Liver (tissue), 9 donors: ENCODE results near the gene BRICD5. TPM values are rescaled to one million over a fixed set of nuclear protein-coding genes. Genes with fewer than 3 reads are reported as not detected.
A peak's percentile ranks its signal among the peaks of the same experiment; 100 is the strongest.

Source experiments
- DNase-seq: peaks from one replicate; pipeline ENCODE4 v3.0.0-alpha.2; 2017; ENCODE audit warnings: low spot score
- H3K27ac ChIP-seq, 2 donors: one replicate each; pipeline ENCODE4 v1.7.0; 2013; ENCODE audit warnings: inconsistent platforms in 2 of 2, low read length in 2 of 2, control low read depth in 1 of 2, low read depth in 1 of 2, mild to moderate bottlenecking in 1 of 2
- H3K27me3 ChIP-seq, 4 donors: one replicate each; pipeline versions ENCODE4 v1.6.1 to v1.7.0; 2013; ENCODE audit warnings: low read length in 3 of 4, inconsistent platforms in 1 of 4, mild to moderate bottlenecking in 1 of 4, moderate library complexity in 1 of 4; ENCODE audit not compliant: control insufficient read depth in 4 of 4, insufficient read depth in 4 of 4
- H3K36me3 ChIP-seq, 4 donors: one replicate each; pipeline versions ENCODE4 v1.6.1 to v1.7.0; 2013; ENCODE audit warnings: low read length in 3 of 4, mild to moderate bottlenecking in 3 of 4, low read depth in 1 of 4, moderate library complexity in 1 of 4; ENCODE audit not compliant: control insufficient read depth in 4 of 4, insufficient read depth in 3 of 4
- H3K4me1 ChIP-seq, 4 donors: one replicate each; pipeline versions ENCODE4 v1.6.1 to v1.7.0; 2013; ENCODE audit warnings: low read length in 3 of 4, mild to moderate bottlenecking in 3 of 4, moderate library complexity in 1 of 4; ENCODE audit not compliant: control insufficient read depth in 4 of 4, insufficient read depth in 4 of 4
- H3K4me3 ChIP-seq, 3 donors: one replicate each; pipeline versions ENCODE4 v1.6.1 to v1.7.0; 2013; ENCODE audit warnings: low read length in 3 of 3, control low read depth in 1 of 3, low read depth in 1 of 3, mild to moderate bottlenecking in 1 of 3
- H3K9ac ChIP-seq, 2 donors: one replicate each; pipeline ENCODE4 v1.7.0; 2013; ENCODE audit warnings: low read length in 2 of 2, mild to moderate bottlenecking in 2 of 2, moderate library complexity in 2 of 2, control low read depth in 1 of 2, low read depth in 1 of 2
- H3K9me3 ChIP-seq, 4 donors: one replicate each; pipeline versions ENCODE4 v1.6.1 to v1.7.0; 2013; ENCODE audit warnings: low read length in 3 of 4; ENCODE audit not compliant: control insufficient read depth in 4 of 4
- EGR1 ChIP-seq, 2 donors: IDR thresholded peaks; 2 replicates each; pipeline ENCODE4 v1.6.1; 2016 to 2018; ENCODE audit warnings: antibody characterized with exemption in 2 of 2, low read depth in 2 of 2
- HNF4A ChIP-seq, 2 donors: conservative IDR thresholded peaks; 2 replicates each; pipeline ENCODE4 v1.6.1; 2016; ENCODE audit warnings: antibody characterized with exemption in 2 of 2, mild to moderate bottlenecking in 2 of 2
- JUND ChIP-seq, 2 donors: IDR thresholded peaks; 2 replicates each; pipeline ENCODE4 v1.6.1; 2016; ENCODE audit warnings: antibody characterized with exemption in 2 of 2
- NR2F2 ChIP-seq: IDR thresholded peaks from 2 replicates; pipeline ENCODE4 v1.6.1; 2016; ENCODE audit warnings: antibody characterized with exemption
- RXRA ChIP-seq, 2 donors: IDR thresholded peaks; 2 replicates each; pipeline ENCODE4 v1.6.1; 2017 to 2018; ENCODE audit warnings: antibody characterized with exemption in 2 of 2, mild to moderate bottlenecking in 1 of 2
- SP1 ChIP-seq: IDR thresholded peaks from 2 replicates; pipeline ENCODE4 v1.6.1; 2018; ENCODE audit warnings: antibody characterized with exemption, mild to moderate bottlenecking
- WGBS: extraction: QIAGEN DNeasy Blood & Tissue Kit; methylation state at CpG from one replicate; pipeline ENCODE4 v1.1.7; 2013; 5-methylcytosine and 5-hydroxymethylcytosine counted together
- polyA plus RNA-seq, 2 donors: library from polyadenylated mRNA; stranded (reverse) in 1 of 2; unstranded in 1 of 2; fragments of 200-250 nt in 1 of 2; fragments of >200 nt in 1 of 2; fragmentation: Nextera tagmentation in 1 of 2; extraction: Ambion mirVana in 1 of 2; gene quantifications; one replicate each; pipeline versions ENCODE4 v1.2.1 to v1.2.3, GENCODE V29; 2013 to 2015
- total RNA-seq, 2 donors: library from RNA; depleted of rRNA; stranded (reverse); fragments of >200 nt; gene quantifications; one replicate each; pipeline ENCODE4 v1.2.3, GENCODE V29; 2014
- TF ChIP-seq, protein P1 (sequence below): IDR thresholded peaks from 2 replicates; pipeline ENCODE4 v1.6.1; 2016; ENCODE audit warnings: antibody characterized with exemption
- donor health status: healthy.
- donor health status: healthy.
- donor health status: healthy.
- donor health status: healthy.
- donor health status: healthy.

BRICD5 gene
- total and polyA plus RNA-seq, 4 donors = 0.26 to 1.9 (median 1.4) TPM

GRCh38 chr16:2160915-2161551 is 49.6 kb downstream of the BRICD5 start:
- no peak for DNase-seq
- Histone ChIP-seq H3K4me3 (no peak overlapping the region), H3K36me3 (peaks cover 0 to 1% (median 0%) of the 10 kb centered on the region in 4 donors), H3K9me3 (no peaks in the 10 kb centered on the region), H3K4me1 (peaks cover 37 to 75% (median 62%) of the 10 kb centered on the region in 4 donors), H3K27me3 (no peaks in the 10 kb centered on the region), H3K27ac (peak overlapping the region; percentile 40 to 59), H3K9ac (no peak overlapping the region)
- WGBS = 51% methylated on average over 20 of the region's 20 CpGs
- TF ChIP-seq, protein P1, sequence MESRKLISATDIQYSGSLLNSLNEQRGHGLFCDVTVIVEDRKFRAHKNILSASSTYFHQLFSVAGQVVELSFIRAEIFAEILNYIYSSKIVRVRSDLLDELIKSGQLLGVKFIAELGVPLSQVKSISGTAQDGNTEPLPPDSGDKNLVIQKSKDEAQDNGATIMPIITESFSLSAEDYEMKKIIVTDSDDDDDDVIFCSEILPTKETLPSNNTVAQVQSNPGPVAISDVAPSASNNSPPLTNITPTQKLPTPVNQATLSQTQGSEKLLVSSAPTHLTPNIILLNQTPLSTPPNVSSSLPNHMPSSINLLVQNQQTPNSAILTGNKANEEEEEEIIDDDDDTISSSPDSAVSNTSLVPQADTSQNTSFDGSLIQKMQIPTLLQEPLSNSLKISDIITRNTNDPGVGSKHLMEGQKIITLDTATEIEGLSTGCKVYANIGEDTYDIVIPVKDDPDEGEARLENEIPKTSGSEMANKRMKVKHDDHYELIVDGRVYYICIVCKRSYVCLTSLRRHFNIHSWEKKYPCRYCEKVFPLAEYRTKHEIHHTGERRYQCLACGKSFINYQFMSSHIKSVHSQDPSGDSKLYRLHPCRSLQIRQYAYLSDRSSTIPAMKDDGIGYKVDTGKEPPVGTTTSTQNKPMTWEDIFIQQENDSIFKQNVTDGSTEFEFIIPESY = no peak
- TF ChIP-seq EGR1 (IDR thresholded peaks at IDR 0.05; ENCODE audit: low read depth in 2 of 2) = no peak
- no peak for TF ChIP-seq JUND (IDR thresholded peaks at IDR 0.05)
- peak in 1 of 2 donors; percentile 30 for TF ChIP-seq RXRA (IDR thresholded peaks at IDR 0.05)
- no peak for TF ChIP-seq SP1
- no peak for TF ChIP-seq NR2F2
- peak in 1 of 2 donors; percentile 5 for TF ChIP-seq HNF4A (conservative IDR thresholded peaks at IDR 0.05)

Other genes starting within 250 kb of the BRICD5 start
- 1,000 to 10,000 TPM in 1 of 2 donors, 100 to 1,000 TPM in 1; 621 to 1,440 TPM for gene RPS2, start 246.0 kb downstream of the BRICD5 start, total RNA-seq
- 1,000 to 10,000 TPM in 1 of 2 donors, 100 to 1,000 TPM in 1; 524 to 1,259 TPM for gene RPS2, start 246.0 kb downstream of the BRICD5 start, polyA plus RNA-seq
- gene RNF151, start 244.0 kb downstream of the BRICD5 start, total RNA-seq = not detected
- gene RNF151, start 244.0 kb downstream of the BRICD5 start, polyA plus RNA-seq = not detected
- gene TBL3, start 238.8 kb downstream of the BRICD5 start, total RNA-seq = 10 to 100 TPM; 12.5 to 13.9 TPM
- gene TBL3, start 238.8 kb downstream of the BRICD5 start, polyA plus RNA-seq = 10 to 100 TPM; 14.5 to 24.3 TPM
- under 1 TPM; 0.28 to 0.67 TPM for gene NOXO1, start 229.4 kb downstream of the BRICD5 start, total RNA-seq
- under 1 TPM in 1 of 2 donors, not detected in 1; 0.63 TPM for gene NOXO1, start 229.4 kb downstream of the BRICD5 start, polyA plus RNA-seq
- gene GFER, start 226.7 kb downstream of the BRICD5 start, total RNA-seq = 1 to 10 TPM; 7.4 to 9.0 TPM
- gene GFER, start 226.7 kb downstream of the BRICD5 start, polyA plus RNA-seq = 10 to 100 TPM; 21.3 to 28.4 TPM
- gene SYNGR3, start 220.9 kb downstream of the BRICD5 start, total RNA-seq = under 1 TPM; 0.17 to 0.47 TPM
- under 1 TPM in 1 of 2 donors, not detected in 1; 0.09 TPM for gene SYNGR3, start 220.9 kb downstream of the BRICD5 start, polyA plus RNA-seq
- gene ZNF598, start 201.0 kb downstream of the BRICD5 start, total RNA-seq = 10 to 100 TPM; 12.8 to 19.7 TPM
- gene ZNF598, start 201.0 kb downstream of the BRICD5 start, polyA plus RNA-seq = 10 to 100 TPM in 1 of 2 donors, 1 to 10 TPM in 1; 2.7 to 28.4 TPM
- 1 to 10 TPM; 1.3 to 8.4 TPM for gene NPW, start 191.1 kb downstream of the BRICD5 start, total RNA-seq
- gene NPW, start 191.1 kb downstream of the BRICD5 start, polyA plus RNA-seq = 10 to 100 TPM in 1 of 2 donors, 1 to 10 TPM in 1; 9.9 to 20.6 TPM
- gene NHERF2, start 184.0 kb downstream of the BRICD5 start, total RNA-seq = 10 to 100 TPM; 36.6 to 85.8 TPM
- 100 to 1,000 TPM in 1 of 2 donors, 10 to 100 TPM in 1; 62.4 to 205 TPM for gene NHERF2, start 184.0 kb downstream of the BRICD5 start, polyA plus RNA-seq
- 10 to 100 TPM; 10.4 to 12.7 TPM for gene NTHL1, start 163.0 kb downstream of the BRICD5 start, total RNA-seq
- 100 to 1,000 TPM in 1 of 2 donors, 10 to 100 TPM in 1; 25.4 to 166 TPM for gene NTHL1, start 163.0 kb downstream of the BRICD5 start, polyA plus RNA-seq
- 10 to 100 TPM; 28.3 to 51.2 TPM for gene TSC2, start 162.9 kb downstream of the BRICD5 start, total RNA-seq
- gene TSC2, start 162.9 kb downstream of the BRICD5 start, polyA plus RNA-seq = 10 to 100 TPM; 23.3 to 29.1 TPM
- 10 to 100 TPM; 30.6 to 58.4 TPM for gene PKD1, start 75.0 kb downstream of the BRICD5 start, total RNA-seq
- 10 to 100 TPM in 1 of 2 donors, 1 to 10 TPM in 1; 8.0 to 20.6 TPM for gene PKD1, start 75.0 kb downstream of the BRICD5 start, polyA plus RNA-seq
- gene RAB26, start 62.2 kb downstream of the BRICD5 start, total RNA-seq = 1 to 10 TPM; 1.9 to 3.9 TPM
- 1 to 10 TPM; 2.6 to 3.4 TPM for gene RAB26, start 62.2 kb downstream of the BRICD5 start, polyA plus RNA-seq
- gene TRAF7, start 55.1 kb downstream of the BRICD5 start, total RNA-seq = 10 to 100 TPM; 33.2 to 34.8 TPM
- 10 to 100 TPM; 14.7 to 36.6 TPM for gene TRAF7, start 55.1 kb downstream of the BRICD5 start, polyA plus RNA-seq
- under 1 TPM; under 0.01 to 0.09 TPM for gene CASKIN1, start 14.3 kb downstream of the BRICD5 start, total RNA-seq
- gene CASKIN1, start 14.3 kb downstream of the BRICD5 start, polyA plus RNA-seq = under 1 TPM in 1 of 2 donors, not detected in 1; 0.17 TPM
- gene MLST8, start 5.4 kb downstream of the BRICD5 start, total RNA-seq = 10 to 100 TPM; 11.1 to 14.4 TPM
- gene MLST8, start 5.4 kb downstream of the BRICD5 start, polyA plus RNA-seq = 10 to 100 TPM; 26.0 to 26.7 TPM
- gene PGP, start 4.0 kb upstream of the BRICD5 start, total RNA-seq = 1 to 10 TPM; 5.8 to 9.9 TPM
- gene PGP, start 4.0 kb upstream of the BRICD5 start, polyA plus RNA-seq = 1 to 10 TPM; 3.4 to 6.8 TPM
- 10 to 100 TPM; 16.5 to 19.1 TPM for gene E4F1, start 12.7 kb upstream of the BRICD5 start, total RNA-seq
- 10 to 100 TPM in 1 of 2 donors, 1 to 10 TPM in 1; 4.4 to 11.0 TPM for gene E4F1, start 12.7 kb upstream of the BRICD5 start, polyA plus RNA-seq
- gene DNASE1L2, start 25.6 kb upstream of the BRICD5 start, total RNA-seq = under 1 TPM; 0.37 to 0.67 TPM
- under 1 TPM; 0.13 to 0.20 TPM for gene DNASE1L2, start 25.6 kb upstream of the BRICD5 start, polyA plus RNA-seq
- 10 to 100 TPM; 36.8 to 53.0 TPM for gene ECI1, start 40.7 kb upstream of the BRICD5 start, total RNA-seq
- 100 to 1,000 TPM; 106 to 107 TPM for gene ECI1, start 40.7 kb upstream of the BRICD5 start, polyA plus RNA-seq
- 10 to 100 TPM; 36.5 to 38.2 TPM for gene RNPS1, start 57.3 kb upstream of the BRICD5 start, total RNA-seq
- 10 to 100 TPM; 31.3 to 36.9 TPM for gene RNPS1, start 57.3 kb upstream of the BRICD5 start, polyA plus RNA-seq
- 1 to 10 TPM in 1 of 2 donors, under 1 TPM in 1; 0.47 to 1.1 TPM for gene ABCA3, start 129.9 kb upstream of the BRICD5 start, total RNA-seq
- gene ABCA3, start 129.9 kb upstream of the BRICD5 start, polyA plus RNA-seq = 1 to 10 TPM in 1 of 2 donors, under 1 TPM in 1; 0.51 to 1.0 TPM
- gene CCNF, start 218.6 kb upstream of the BRICD5 start, total RNA-seq = 10 to 100 TPM in 1 of 2 donors, 1 to 10 TPM in 1; 1.8 to 46.3 TPM
- gene CCNF, start 218.6 kb upstream of the BRICD5 start, polyA plus RNA-seq = 1 to 10 TPM in 1 of 2 donors, under 1 TPM in 1; 0.88 to 1.8 TPM
- gene TEDC2, start 249.2 kb upstream of the BRICD5 start, total RNA-seq = 1 to 10 TPM in 1 of 2 donors, under 1 TPM in 1; 0.84 to 6.7 TPM
- 1 to 10 TPM in 1 of 2 donors, under 1 TPM in 1; 0.71 to 1.3 TPM for gene TEDC2, start 249.2 kb upstream of the BRICD5 start, polyA plus RNA-seq